SK-N-SH (cell line): Measurements from ENCODE around the gene GPD2. TPM values are rescaled to one million over a fixed set of nuclear protein-coding genes. Genes with fewer than 3 reads are reported as not detected.

ENCODE experiments used
- CTCF ChIA-PET: fragments of 300-600, 350-600 bp; formaldehyde crosslinking; extraction: SDS; loops from one replicate; lab custom pipeline; 2021; lab: Yijun Ruan, JAX
- POLR2A ChIA-PET: fragments of 350-600 bp; sonication (Branson Sonifier 250); formaldehyde crosslinking; extraction: SDS; loops from one replicate; lab custom pipeline; 2020; ENCODE audit warnings: antibody characterized with exemption, inconsistent platforms; lab: Yijun Ruan, JAX
- DNase-seq: peaks from one replicate; pipeline ENCODE4 v3.0.0; 2012
- H2AFZ ChIP-seq: fragments of 200-600 bp; sonication (generic); 2 replicates; pipeline ENCODE4 v1.8.1; 2016; ENCODE audit warnings: antibody characterized with exemption, mild to moderate bottlenecking, low read depth
- H3F3A ChIP-seq: fragments of 200-600 bp; sonication (generic); replicated peaks from 2 replicates; pipeline ENCODE3; 2016; ENCODE audit warnings: antibody characterized with exemption, mild to moderate bottlenecking; ENCODE audit not compliant: insufficient read depth
- H3K27ac ChIP-seq, 2 experiments: fragments of 200-500 bp in 1 of 2; fragments of 200-600 bp in 1 of 2; sonication (Bioruptor generic) in 1 of 2; sonication (generic), shearing (Covaris generic) in 1 of 2; 2 replicates each; pipeline versions ENCODE4 v1.5.1 to v1.6.1; 2014 to 2016; ENCODE audit warnings: low read depth in 2 of 2, inconsistent platforms in 1 of 2, low read length in 1 of 2, mild to moderate bottlenecking in 1 of 2, mixed read lengths in 1 of 2
- H3K27me3 ChIP-seq: fragments of 200-600 bp; sonication (generic), shearing (Covaris generic); 2 replicates; pipeline ENCODE4 v1.6.1; 2016; ENCODE audit warnings: mixed run types; ENCODE audit not compliant: insufficient read depth
- H3K36me3 ChIP-seq, 2 experiments: fragments of 200-500 bp in 1 of 2; fragments of 200-600 bp in 1 of 2; sonication (Bioruptor generic) in 1 of 2; sonication (generic) in 1 of 2; replicated peaks in 1 of 2; 2 replicates each; pipeline versions ENCODE3 to v1.5.1; 2014 to 2016; ENCODE audit warnings: low read length in 1 of 2, mild to moderate bottlenecking in 1 of 2; ENCODE audit not compliant: insufficient read depth in 2 of 2, control insufficient read depth in 1 of 2
- H3K4me1 ChIP-seq, 2 experiments: fragments of 200-500 bp in 1 of 2; fragments of 200-600 bp in 1 of 2; sonication (Bioruptor generic) in 1 of 2; sonication (generic), shearing (Covaris generic) in 1 of 2; 2 replicates each; pipeline versions ENCODE4 v1.5.1 to v1.6.1; 2014 to 2016; ENCODE audit warnings: low read depth in 1 of 2, low read length in 1 of 2, mixed run types in 1 of 2; ENCODE audit not compliant: insufficient read depth in 2 of 2, control insufficient read depth in 1 of 2
- H3K4me2 ChIP-seq: fragments of 200-600 bp; sonication (generic), shearing (Covaris generic); 2 replicates; pipeline ENCODE4 v1.6.1; 2017; ENCODE audit warnings: mixed run types
- H3K4me3 ChIP-seq, 2 experiments: fragments of 200-500 bp in 1 of 2; fragments of 200-600 bp in 1 of 2; sonication (Bioruptor generic) in 1 of 2; sonication (generic), shearing (Covaris generic) in 1 of 2; 2 replicates each; pipeline versions ENCODE4 v1.5.1 to v1.8.1; 2014 to 2016; ENCODE audit warnings: low read depth in 2 of 2, inconsistent platforms in 1 of 2, low read length in 1 of 2, mild to moderate bottlenecking in 1 of 2, mixed read lengths in 1 of 2, moderate library complexity in 1 of 2
- H3K79me2 ChIP-seq: fragments of 200-600 bp; sonication (generic); 2 replicates; pipeline ENCODE4 v1.8.1; 2017; ENCODE audit warnings: mild to moderate bottlenecking; ENCODE audit not compliant: insufficient read depth
- H3K9ac ChIP-seq: fragments of 200-600 bp; sonication (generic); 2 replicates; pipeline ENCODE4 v1.6.1; 2017; ENCODE audit warnings: mixed run types
- H3K9me2 ChIP-seq: fragments of 200-600 bp; sonication (generic); 2 replicates; pipeline ENCODE4 v1.6.1; 2017; ENCODE audit warnings: mixed run types
- H3K9me3 ChIP-seq: fragments of 200-600 bp; sonication (generic); 2 replicates; pipeline ENCODE4 v1.6.1; 2017; ENCODE audit warnings: mixed run types, mild to moderate bottlenecking, moderate library complexity
- H4K20me1 ChIP-seq: fragments of 200-600 bp; sonication (generic); 2 replicates; pipeline ENCODE4 v1.6.1; 2017; ENCODE audit warnings: mild to moderate bottlenecking, mixed run types; ENCODE audit not compliant: insufficient read depth
- CHD2 ChIP-seq: fragments of 150-350 bp; IDR thresholded peaks from 2 replicates; pipeline ENCODE4 v1.6.1; 2018; ENCODE audit warnings: low read length; ENCODE audit not compliant: partially characterized antibody
- ELF1 ChIP-seq: IDR thresholded peaks from 2 replicates; pipeline ENCODE4 v1.4.0; 2012
- FOSL2 ChIP-seq: IDR thresholded peaks from 2 replicates; pipeline ENCODE4 v1.4.0; 2012; ENCODE audit warnings: low read depth, mild to moderate bottlenecking, moderate library complexity, borderline replicate concordance
- FOXJ3 ChIP-seq: sonication (generic); formaldehyde crosslinking; IDR thresholded peaks from 2 replicates; pipeline ENCODE4 v1.5.1; 2020; ENCODE audit warnings: mild to moderate bottlenecking, missing genetic modification reagents
- IRF3 ChIP-seq: fragments of 150-350 bp; IDR thresholded peaks from 2 replicates; pipeline ENCODE4 v1.6.1; 2016; ENCODE audit warnings: mild to moderate bottlenecking, low read depth, low read length
- MXI1 ChIP-seq: IDR thresholded peaks from 2 replicates; pipeline ENCODE4 v1.6.1; 2012; ENCODE audit warnings: mild to moderate bottlenecking, low read depth, low read length, improper control_type of control experiment
- NRF1 ChIP-seq: IDR thresholded peaks from 2 replicates; pipeline ENCODE4 v1.6.1; 2012; ENCODE audit warnings: low read depth, mild to moderate bottlenecking, low read length
- POLR2AphosphoS5 ChIP-seq: IDR thresholded peaks from 2 replicates; pipeline ENCODE4 v1.6.1; 2012; ENCODE audit warnings: low read depth, low read length
- RCOR1 ChIP-seq: fragments of 150-350 bp; IDR thresholded peaks from 2 replicates; pipeline ENCODE4 v1.6.1; 2017; ENCODE audit warnings: antibody characterized with exemption, low read length
- REST ChIP-seq: IDR thresholded peaks from 2 replicates; pipeline ENCODE4 v1.6.1; 2012; ENCODE audit warnings: mild to moderate bottlenecking, low read depth, low read length, moderate library complexity
- SMC3 ChIP-seq: IDR thresholded peaks from 2 replicates; pipeline ENCODE4 v1.6.1; 2012; ENCODE audit warnings: low read depth, low read length, improper control_type of control experiment
- TAF1 ChIP-seq: IDR thresholded peaks from 2 replicates; pipeline ENCODE4 v1.6.1; 2012; ENCODE audit warnings: low read depth, mild to moderate bottlenecking, low read length, moderate library complexity, borderline replicate concordance
- TEAD4 ChIP-seq: IDR thresholded peaks from 2 replicates; pipeline ENCODE4 v1.4.0; 2012; ENCODE audit warnings: mild to moderate bottlenecking, borderline replicate concordance; ENCODE audit not compliant: insufficient read depth
- WGBS: methylation state at CpG from one replicate; pipeline ENCODE4 v1.1.6; 2017; ENCODE audit warnings: low lambda C conversion rate; 5-methylcytosine and 5-hydroxymethylcytosine counted together
- polyA plus RNA-seq, 3 experiments: library from polyadenylated mRNA; depleted of rRNA; stranded (reverse); fragments of >200 nt; gene quantifications; 2 replicates each; pipeline ENCODE4 v1.2.3, GENCODE V29; 2012
- TF ChIP-seq, protein P1 (sequence below): IDR thresholded peaks from 2 replicates; pipeline ENCODE4 v1.4.0; 2012; ENCODE audit warnings: low read depth, borderline replicate concordance
- TF ChIP-seq, protein P2 (sequence below): IDR thresholded peaks from 2 replicates; pipeline ENCODE4 v1.4.0; 2012; ENCODE audit warnings: low read depth
- TF ChIP-seq, protein P3 (sequence below): fragments of 200-600 bp; sonication (generic); IDR thresholded peaks from 2 replicates; pipeline ENCODE4 v1.6.1; 2017; ENCODE audit warnings: antibody characterized with exemption, mild to moderate bottlenecking, moderate library complexity

GPD2 gene
- polyA plus RNA-seq, 1 of the 3 experiments (the other 2 are of a cell fraction): 4.8 TPM

- TF ChIP-seq MXI1 (no peak), REST (no peak), RCOR1 (no peak), ELF1 (no peak), FOXJ3 (CRISPR knock-in tag) (no peak), TEAD4 (no peak), CHD2 (no peak)
- TF ChIP-seq, protein P1, sequence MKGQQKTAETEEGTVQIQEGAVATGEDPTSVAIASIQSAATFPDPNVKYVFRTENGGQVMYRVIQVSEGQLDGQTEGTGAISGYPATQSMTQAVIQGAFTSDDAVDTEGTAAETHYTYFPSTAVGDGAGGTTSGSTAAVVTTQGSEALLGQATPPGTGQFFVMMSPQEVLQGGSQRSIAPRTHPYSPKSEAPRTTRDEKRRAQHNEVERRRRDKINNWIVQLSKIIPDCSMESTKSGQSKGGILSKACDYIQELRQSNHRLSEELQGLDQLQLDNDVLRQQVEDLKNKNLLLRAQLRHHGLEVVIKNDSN: no peak
- TF ChIP-seq, protein P2, sequence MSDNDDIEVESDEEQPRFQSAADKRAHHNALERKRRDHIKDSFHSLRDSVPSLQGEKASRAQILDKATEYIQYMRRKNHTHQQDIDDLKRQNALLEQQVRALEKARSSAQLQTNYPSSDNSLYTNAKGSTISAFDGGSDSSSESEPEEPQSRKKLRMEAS: no peak
- Histone ChIP-seq H3K79me2 (no peaks in the 10 kb centered on the region), H3K4me1 (no peaks in the 10 kb centered on the region; a peak in 1 of 4 replicates), H3K4me3 (no peak overlapping the region), H3F3A (peaks cover 6% of the 10 kb centered on the region), H3K36me3 (no peaks in the 10 kb centered on the region), H3K9me3 (no peaks in the 10 kb centered on the region), H2AFZ (no peak overlapping the region), H3K9ac (no peak overlapping the region), H3K27ac (no peak overlapping the region), H3K9me2 (no peaks in the 10 kb centered on the region), H3K27me3 (no peaks in the 10 kb centered on the region), H4K20me1 (no peaks in the 10 kb centered on the region), H3K4me2 (no peak overlapping the region)
- ChIA-PET POLR2A (no interaction called here), CTCF (interaction anchor here (0.7 kb wide), 1 partner anchor 89 kb away, joined by 3 read pairs; no protein-coding TSS in a partner anchor)
- WGBS: 96% methylated on average over 3 of the region's 3 CpGs
- no peak for DNase-seq
Measured at GRCh38 chr2:156474401-156474800, 38.2 kb downstream of the GPD2 start.

- Histone ChIP-seq H3K9me3 (no peaks in the 10 kb centered on the region), H3F3A (peaks cover 6% of the 10 kb centered on the region), H3K4me2 (peak overlapping the region; percentile 17; the same call in 1 of the 2 replicates), H3K4me3 (no peak overlapping the region), H3K27me3 (no peaks in the 10 kb centered on the region), H3K9ac (no peak overlapping the region), H3K27ac (peak overlapping the region in 1 of 2 experiments; percentile 6; a peak in 1 of 4 replicates), H4K20me1 (no peaks in the 10 kb centered on the region), H3K9me2 (no peaks in the 10 kb centered on the region), H3K36me3 (no peaks in the 10 kb centered on the region), H2AFZ (no peak overlapping the region), H3K79me2 (no peaks in the 10 kb centered on the region), H3K4me1 (no peaks in the 10 kb centered on the region; a peak in 1 of 4 replicates)
- WGBS: 92% methylated on average over 5 of the region's 5 CpGs
- ChIA-PET POLR2A (no interaction called here), CTCF (no interaction called here)
- no peak for DNase-seq
- TF ChIP-seq NRF1 (no peak), FOXJ3 (CRISPR knock-in tag) (no peak), MXI1 (no peak), SMC3 (no peak), TAF1 (no peak), TEAD4 (no peak), FOSL2 (no peak), POLR2AphosphoS5 (no peak), IRF3 (no peak)
- TF ChIP-seq, protein P2: no peak
- TF ChIP-seq, protein P1: no peak
- TF ChIP-seq, protein P3, sequence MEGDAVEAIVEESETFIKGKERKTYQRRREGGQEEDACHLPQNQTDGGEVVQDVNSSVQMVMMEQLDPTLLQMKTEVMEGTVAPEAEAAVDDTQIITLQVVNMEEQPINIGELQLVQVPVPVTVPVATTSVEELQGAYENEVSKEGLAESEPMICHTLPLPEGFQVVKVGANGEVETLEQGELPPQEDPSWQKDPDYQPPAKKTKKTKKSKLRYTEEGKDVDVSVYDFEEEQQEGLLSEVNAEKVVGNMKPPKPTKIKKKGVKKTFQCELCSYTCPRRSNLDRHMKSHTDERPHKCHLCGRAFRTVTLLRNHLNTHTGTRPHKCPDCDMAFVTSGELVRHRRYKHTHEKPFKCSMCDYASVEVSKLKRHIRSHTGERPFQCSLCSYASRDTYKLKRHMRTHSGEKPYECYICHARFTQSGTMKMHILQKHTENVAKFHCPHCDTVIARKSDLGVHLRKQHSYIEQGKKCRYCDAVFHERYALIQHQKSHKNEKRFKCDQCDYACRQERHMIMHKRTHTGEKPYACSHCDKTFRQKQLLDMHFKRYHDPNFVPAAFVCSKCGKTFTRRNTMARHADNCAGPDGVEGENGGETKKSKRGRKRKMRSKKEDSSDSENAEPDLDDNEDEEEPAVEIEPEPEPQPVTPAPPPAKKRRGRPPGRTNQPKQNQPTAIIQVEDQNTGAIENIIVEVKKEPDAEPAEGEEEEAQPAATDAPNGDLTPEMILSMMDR: no peak
Measured at GRCh38 chr2:156476021-156476849, 40.1 kb downstream of the GPD2 start.
